ENCODE measurements around the gene GRIP2. TPM values are rescaled to one million over a fixed set of nuclear protein-coding genes. Genes with fewer than 3 reads are reported as not detected.
A peak's percentile ranks its signal among the peaks of the same experiment; 100 is the strongest.

The GRIP2 gene
- total RNA-seq, 1 donor from 2014 or later = 8.9 TPM

GRCh38 chr3:14483286-14483685 lies 56.9 kb downstream of the GRIP2 start:
- Histone ChIP-seq H3K9me3 (ENCODE audit: control insufficient read depth in 3 of 3, low read length in 3 of 3) (no peaks in the 10 kb centered on the region), H3K4me1 (ENCODE audit: control insufficient read depth in 3 of 3, insufficient read depth in 3 of 3, low read length in 3 of 3) (peaks cover 3 to 21% (median 18%) of the 10 kb centered on the region in 3 donors), H3K36me3 (ENCODE audit: control insufficient read depth in 3 of 3, insufficient read depth in 3 of 3, low read length in 3 of 3) (peaks cover 43 to 64% (median 56%) of the 10 kb centered on the region in 3 donors), H3K27me3 (ENCODE audit: control insufficient read depth in 3 of 3, insufficient read depth in 3 of 3, low read length in 3 of 3) (no peaks in the 10 kb centered on the region), H3K4me3 (ENCODE audit: low read length in 3 of 3) (no peak overlapping the region), H3K9ac (ENCODE audit: low read depth in 1 of 3, low read length in 3 of 3) (no peak overlapping the region), H3K27ac (ENCODE audit: low read depth, low read length) (no peak overlapping the region)

- peaks cover 0 to 21% (median 15%) of the 10 kb centered on the region in 3 donors for H3K4me1 ChIP-seq (ENCODE audit: control insufficient read depth in 3 of 3, insufficient read depth in 3 of 3, low read length in 3 of 3)
- no peak overlapping the region for H3K9ac ChIP-seq (ENCODE audit: low read depth in 1 of 3, low read length in 3 of 3)
- H3K9me3 ChIP-seq (ENCODE audit: control insufficient read depth in 3 of 3, low read length in 3 of 3) = no peaks in the 10 kb centered on the region
- no peaks in the 10 kb centered on the region for H3K27me3 ChIP-seq (ENCODE audit: control insufficient read depth in 3 of 3, insufficient read depth in 3 of 3, low read length in 3 of 3)
- H3K27ac ChIP-seq (ENCODE audit: low read depth, low read length) = no peak overlapping the region
- H3K36me3 ChIP-seq (ENCODE audit: control insufficient read depth in 3 of 3, insufficient read depth in 3 of 3, low read length in 3 of 3) = peaks cover 46 to 63% (median 61%) of the 10 kb centered on the region in 3 donors
- no peak overlapping the region for H3K4me3 ChIP-seq (ENCODE audit: low read length in 3 of 3)
Observed at GRCh38 chr3:14482271-14482721, 57.8 kb downstream of the GRIP2 start.

GRCh38 chr3:14481646-14482036 lies 58.5 kb downstream of the GRIP2 start:
- Histone ChIP-seq H3K4me3 (ENCODE audit: low read length in 3 of 3) (no peak overlapping the region), H3K27ac (ENCODE audit: low read depth, low read length) (no peak overlapping the region), H3K36me3 (ENCODE audit: control insufficient read depth in 3 of 3, insufficient read depth in 3 of 3, low read length in 3 of 3) (peaks cover 53 to 67% (median 65%) of the 10 kb centered on the region in 3 donors)

DNA sequence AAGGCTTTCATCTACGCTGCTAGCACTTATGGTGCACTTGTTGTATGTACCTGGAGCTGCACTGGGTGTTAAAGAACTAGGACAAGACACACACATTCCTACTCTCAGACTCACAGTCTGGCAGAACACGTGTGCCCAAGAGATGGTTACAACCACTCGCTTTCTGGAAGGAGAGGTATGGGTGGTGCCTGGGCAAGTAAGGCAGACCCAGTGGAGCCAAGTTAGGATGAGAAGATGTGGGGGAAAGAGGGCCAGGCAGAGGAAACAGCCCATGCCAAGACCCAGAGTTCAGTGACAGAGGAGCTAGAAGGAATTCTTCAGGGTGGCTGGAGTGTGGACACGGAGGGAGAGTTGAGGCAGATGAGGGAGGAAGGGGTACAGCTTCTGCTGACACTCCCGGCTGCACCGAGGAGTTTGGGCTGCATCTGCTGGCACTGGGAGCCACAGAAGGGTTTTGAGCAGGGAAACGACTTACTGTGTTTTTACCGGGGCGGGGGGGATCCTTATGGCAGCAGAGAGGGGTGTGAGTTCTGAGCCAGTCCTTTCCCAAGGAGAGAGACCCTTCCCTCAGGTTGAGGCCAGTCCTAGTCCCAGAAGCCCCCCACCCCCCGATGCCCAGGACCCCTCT lies 59.0 kb downstream of the GRIP2 start:
- no peaks in the 10 kb centered on the region for H3K9me3 ChIP-seq (ENCODE audit: control insufficient read depth in 3 of 3, low read length in 3 of 3)
- H3K4me3 ChIP-seq (ENCODE audit: low read length in 3 of 3) = no peak overlapping the region
- peaks cover 0 to 21% (median 15%) of the 10 kb centered on the region in 3 donors for H3K4me1 ChIP-seq (ENCODE audit: control insufficient read depth in 3 of 3, insufficient read depth in 3 of 3, low read length in 3 of 3)
- no peak overlapping the region for H3K9ac ChIP-seq (ENCODE audit: low read depth in 1 of 3, low read length in 3 of 3)
- H3K27me3 ChIP-seq (ENCODE audit: control insufficient read depth in 3 of 3, insufficient read depth in 3 of 3, low read length in 3 of 3) = no peaks in the 10 kb centered on the region
- H3K36me3 ChIP-seq (ENCODE audit: control insufficient read depth in 3 of 3, insufficient read depth in 3 of 3, low read length in 3 of 3) = peaks cover 56 to 72% (median 65%) of the 10 kb centered on the region in 3 donors
- H3K27ac ChIP-seq (ENCODE audit: low read depth, low read length) = no peak overlapping the region

More at GRCh38 chr3:14481646-14482036, 58.5 kb downstream of the GRIP2 start:
- Histone ChIP-seq H3K4me1 (ENCODE audit: control insufficient read depth in 3 of 3, insufficient read depth in 3 of 3, low read length in 3 of 3) (peaks cover 0 to 21% (median 15%) of the 10 kb centered on the region in 3 donors), H3K27me3 (ENCODE audit: control insufficient read depth in 3 of 3, insufficient read depth in 3 of 3, low read length in 3 of 3) (no peaks in the 10 kb centered on the region), H3K9me3 (ENCODE audit: control insufficient read depth in 3 of 3, low read length in 3 of 3) (no peaks in the 10 kb centered on the region), H3K9ac (ENCODE audit: low read depth in 1 of 3, low read length in 3 of 3) (no peak overlapping the region)

- H3K4me3 ChIP-seq (ENCODE audit: low read length in 3 of 3) = no peak overlapping the region
- no peaks in the 10 kb centered on the region for H3K27me3 ChIP-seq (ENCODE audit: control insufficient read depth in 3 of 3, insufficient read depth in 3 of 3, low read length in 3 of 3)
- no peaks in the 10 kb centered on the region for H3K9me3 ChIP-seq (ENCODE audit: control insufficient read depth in 3 of 3, low read length in 3 of 3)
- H3K36me3 ChIP-seq (ENCODE audit: control insufficient read depth in 3 of 3, insufficient read depth in 3 of 3, low read length in 3 of 3) = peaks cover 52 to 65% (median 60%) of the 10 kb centered on the region in 3 donors
- no peak overlapping the region for H3K27ac ChIP-seq (ENCODE audit: low read depth, low read length)
- no peak overlapping the region for H3K9ac ChIP-seq (ENCODE audit: low read depth in 1 of 3, low read length in 3 of 3)
- H3K4me1 ChIP-seq (ENCODE audit: control insufficient read depth in 3 of 3, insufficient read depth in 3 of 3, low read length in 3 of 3) = peaks cover 0 to 21% (median 15%) of the 10 kb centered on the region in 3 donors
Observed at GRCh38 chr3:14480207-14481017, 59.7 kb downstream of the GRIP2 start.

DNA sequence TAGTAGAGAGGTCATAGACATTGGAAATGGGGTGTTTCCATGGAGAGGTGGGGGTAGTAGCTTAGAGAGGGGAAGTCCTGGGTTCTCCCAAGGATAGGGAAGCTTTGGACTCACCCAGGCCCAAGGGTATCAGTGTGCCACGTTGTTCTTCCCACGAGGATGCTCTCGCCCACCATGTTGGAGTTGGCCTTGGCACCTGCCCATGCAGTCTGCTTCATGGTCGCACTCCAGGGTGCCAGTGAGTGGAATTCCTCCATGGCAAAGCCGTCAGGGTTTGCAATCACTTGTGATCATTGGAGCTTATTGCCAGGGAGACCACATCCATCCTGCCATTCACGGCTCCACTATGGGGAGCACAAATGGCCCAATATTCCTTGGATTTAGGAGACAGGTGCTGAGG lies 60.6 kb downstream of the GRIP2 start:
- no peak overlapping the region for H3K4me3 ChIP-seq (ENCODE audit: low read length in 3 of 3)
- H3K27me3 ChIP-seq (ENCODE audit: control insufficient read depth in 3 of 3, insufficient read depth in 3 of 3, low read length in 3 of 3) = no peaks in the 10 kb centered on the region
- no peak overlapping the region for H3K27ac ChIP-seq (ENCODE audit: low read depth, low read length)
- peaks cover 0 to 24% (median 17%) of the 10 kb centered on the region in 3 donors for H3K4me1 ChIP-seq (ENCODE audit: control insufficient read depth in 3 of 3, insufficient read depth in 3 of 3, low read length in 3 of 3)
- peaks cover 51 to 62% (median 55%) of the 10 kb centered on the region in 3 donors for H3K36me3 ChIP-seq (ENCODE audit: control insufficient read depth in 3 of 3, insufficient read depth in 3 of 3, low read length in 3 of 3)
- H3K9me3 ChIP-seq (ENCODE audit: control insufficient read depth in 3 of 3, low read length in 3 of 3) = no peaks in the 10 kb centered on the region
- no peak overlapping the region for H3K9ac ChIP-seq (ENCODE audit: low read depth in 1 of 3, low read length in 3 of 3)

GRCh38 chr3:14478956-14479550 lies 61.1 kb downstream of the GRIP2 start:
- peak overlapping the region in 1 of 3 donors; percentile 10 for H3K9ac ChIP-seq (ENCODE audit: low read depth in 1 of 3, low read length in 3 of 3)
- H3K9me3 ChIP-seq (ENCODE audit: control insufficient read depth in 3 of 3, low read length in 3 of 3) = no peaks in the 10 kb centered on the region
- no peaks in the 10 kb centered on the region for H3K27me3 ChIP-seq (ENCODE audit: control insufficient read depth in 3 of 3, insufficient read depth in 3 of 3, low read length in 3 of 3)
- H3K4me1 ChIP-seq (ENCODE audit: control insufficient read depth in 3 of 3, insufficient read depth in 3 of 3, low read length in 3 of 3) = peaks cover 1 to 30% (median 22%) of the 10 kb centered on the region in 3 donors
- peaks cover 51 to 59% (median 57%) of the 10 kb centered on the region in 3 donors for H3K36me3 ChIP-seq (ENCODE audit: control insufficient read depth in 3 of 3, insufficient read depth in 3 of 3, low read length in 3 of 3)
- no peak overlapping the region for H3K27ac ChIP-seq (ENCODE audit: low read depth, low read length)
- H3K4me3 ChIP-seq (ENCODE audit: low read length in 3 of 3) = no peak overlapping the region

DNA sequence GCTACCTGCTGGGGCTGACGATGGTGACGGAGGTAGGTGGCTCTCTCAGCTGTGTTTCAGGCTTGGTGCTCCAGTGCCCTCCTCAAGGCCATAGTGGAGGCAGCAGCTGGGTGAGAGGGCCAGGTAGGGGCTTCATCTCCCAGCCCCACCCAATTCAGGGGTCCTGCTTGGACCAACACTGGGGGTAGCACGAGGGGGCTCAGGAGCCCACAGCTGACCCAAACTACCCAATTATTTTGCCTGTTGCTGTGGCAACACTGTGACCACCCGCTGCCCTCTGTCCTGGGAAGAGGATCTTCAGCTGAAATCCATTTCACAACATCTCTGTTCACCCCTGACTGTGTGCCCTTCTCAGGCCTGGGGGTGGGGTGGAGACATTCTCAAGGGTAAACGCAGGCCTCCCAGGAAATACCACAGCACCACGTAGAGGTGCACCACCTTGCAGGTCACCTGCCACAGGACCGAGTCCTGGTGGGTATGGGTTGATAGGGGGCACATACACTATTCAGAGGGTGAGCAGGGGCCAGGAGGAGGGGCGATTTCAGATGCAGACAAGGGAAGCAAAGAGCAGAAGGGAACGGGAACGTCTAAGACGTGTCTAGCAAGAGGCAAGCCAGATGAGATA lies 62.7 kb downstream of the GRIP2 start:
- no peak overlapping the region for H3K27ac ChIP-seq (ENCODE audit: low read depth, low read length)
- H3K9ac ChIP-seq (ENCODE audit: low read depth in 1 of 3, low read length in 3 of 3) = no peak overlapping the region
- H3K27me3 ChIP-seq (ENCODE audit: control insufficient read depth in 3 of 3, insufficient read depth in 3 of 3, low read length in 3 of 3) = no peaks in the 10 kb centered on the region
- H3K9me3 ChIP-seq (ENCODE audit: control insufficient read depth in 3 of 3, low read length in 3 of 3) = no peaks in the 10 kb centered on the region
- no peak overlapping the region for H3K4me3 ChIP-seq (ENCODE audit: low read length in 3 of 3)
- H3K4me1 ChIP-seq (ENCODE audit: control insufficient read depth in 3 of 3, insufficient read depth in 3 of 3, low read length in 3 of 3) = peaks cover 3 to 45% (median 35%) of the 10 kb centered on the region in 3 donors
- H3K36me3 ChIP-seq (ENCODE audit: control insufficient read depth in 3 of 3, insufficient read depth in 3 of 3, low read length in 3 of 3) = peaks cover 53 to 61% (median 54%) of the 10 kb centered on the region in 3 donors

DNA sequence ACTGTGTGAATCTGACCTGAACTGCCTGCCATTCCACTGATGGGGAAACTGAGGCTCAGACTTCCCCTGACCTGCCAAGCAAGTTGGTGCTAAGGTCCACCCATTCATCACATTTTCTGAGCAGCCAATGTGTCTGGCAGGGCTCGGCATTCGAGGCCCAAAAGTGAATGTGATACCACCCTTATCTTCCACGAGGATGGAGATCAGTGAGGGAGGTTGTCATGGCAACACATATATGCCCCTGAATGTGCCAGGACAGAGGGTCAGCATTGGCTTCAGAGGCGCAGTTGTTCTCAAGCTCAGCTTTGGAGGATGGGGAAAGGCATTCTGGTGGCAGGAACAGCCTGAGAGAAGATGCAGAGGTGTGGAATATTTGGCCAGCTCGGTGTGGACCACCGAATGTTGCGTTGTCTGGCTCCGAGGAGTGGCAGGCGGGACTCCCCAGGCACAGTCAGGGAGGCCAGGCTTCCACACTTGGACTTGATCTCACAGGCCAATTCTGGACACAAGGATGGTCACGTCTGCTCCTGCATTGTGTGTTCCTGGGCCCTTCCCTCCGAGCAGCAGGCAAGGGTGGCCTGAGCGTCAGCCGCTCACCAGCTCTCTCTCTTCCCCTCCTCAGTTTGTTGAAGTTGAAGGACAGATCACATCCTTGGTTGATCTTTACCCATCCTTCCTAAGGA lies 63.4 kb downstream of the GRIP2 start:
- Histone ChIP-seq H3K9me3 (ENCODE audit: control insufficient read depth in 3 of 3, low read length in 3 of 3) (no peaks in the 10 kb centered on the region), H3K27me3 (ENCODE audit: control insufficient read depth in 3 of 3, insufficient read depth in 3 of 3, low read length in 3 of 3) (no peaks in the 10 kb centered on the region), H3K36me3 (ENCODE audit: control insufficient read depth in 3 of 3, insufficient read depth in 3 of 3, low read length in 3 of 3) (peaks cover 54 to 62% (median 57%) of the 10 kb centered on the region in 3 donors), H3K9ac (ENCODE audit: low read depth in 1 of 3, low read length in 3 of 3) (no peak overlapping the region), H3K4me3 (ENCODE audit: low read length in 3 of 3) (no peak overlapping the region), H3K4me1 (ENCODE audit: control insufficient read depth in 3 of 3, insufficient read depth in 3 of 3, low read length in 3 of 3) (peaks cover 3 to 40% (median 28%) of the 10 kb centered on the region in 3 donors), H3K27ac (ENCODE audit: low read depth, low read length) (no peak overlapping the region)

All from skeletal muscle tissue (tissue), 4 donors.